Neural progenitor cell (in vitro differentiated cells): ENCODE results near the gene TAX1BP1. TPM values are rescaled to one million over a fixed set of nuclear protein-coding genes. Genes with fewer than 3 reads are reported as not detected.

Source experiments
- DNase-seq: peaks from one replicate; pipeline ENCODE4 v3.0.0-alpha.2; 2016; ENCODE audit warnings: low spot score
- H2AFZ ChIP-seq: fragments of 200-600 bp; sonication (generic); replicated peaks from 2 replicates; pipeline ENCODE4 v1.6.1; 2016; ENCODE audit warnings: antibody characterized with exemption
- H3F3A ChIP-seq: fragments of 200-600 bp; sonication (generic); 2 replicates; pipeline ENCODE4 v1.6.1; 2016; ENCODE audit warnings: antibody characterized with exemption, low read depth
- H3K27ac ChIP-seq: fragments of 200-600 bp; sonication (generic); 2 replicates; pipeline ENCODE4 v1.5.1; 2016; ENCODE audit warnings: mild to moderate bottlenecking
- H3K27me3 ChIP-seq: fragments of 200-600 bp; sonication (generic); 2 replicates; pipeline ENCODE4 v1.6.1; 2016; ENCODE audit warnings: mild to moderate bottlenecking, moderate library complexity
- H3K36me3 ChIP-seq: fragments of 200-600 bp; sonication (generic); 2 replicates; pipeline ENCODE4 v1.5.1; 2016
- H3K4me1 ChIP-seq: fragments of 200-600 bp; sonication (generic); 2 replicates; pipeline ENCODE4 v1.6.1; 2016; ENCODE audit warnings: mixed run types
- H3K4me2 ChIP-seq: fragments of 200-600 bp; sonication (generic); 2 replicates; pipeline ENCODE4 v1.6.1; 2016
- H3K4me3 ChIP-seq: fragments of 200-600 bp; sonication (generic); 2 replicates; pipeline ENCODE4 v1.5.1; 2016
- H3K79me2 ChIP-seq: fragments of 200-600 bp; sonication (generic); 2 replicates; pipeline ENCODE4 v1.6.1; 2016; ENCODE audit warnings: low read depth
- H3K9ac ChIP-seq: fragments of 200-600 bp; sonication (generic); 2 replicates; pipeline ENCODE4 v1.6.1; 2016
- H3K9me3 ChIP-seq: fragments of 200-600 bp; sonication (generic); 2 replicates; pipeline ENCODE4 v1.5.1; 2016; ENCODE audit warnings: low read depth
- H4K20me1 ChIP-seq: fragments of 200-600 bp; sonication (generic); 2 replicates; pipeline ENCODE4 v1.6.1; 2016; ENCODE audit warnings: low read depth
- H3K27ac Mint-ChIP-seq: 3 replicates; pipeline ENCODE4 v1.8.0; 2021; ENCODE audit warnings: mixed read lengths
- H3K27me3 Mint-ChIP-seq: 2 replicates; pipeline ENCODE4 v1.8.0; 2022; ENCODE audit warnings: low read depth, mild to moderate bottlenecking, inconsistent platforms, moderate library complexity, mixed read lengths; ENCODE audit not compliant: insufficient read depth
- H3K36me3 Mint-ChIP-seq: 3 replicates; pipeline ENCODE4 v1.8.0; 2021; ENCODE audit warnings: mixed read lengths
- H3K4me1 Mint-ChIP-seq: 3 replicates; pipeline ENCODE4 v1.8.0; 2021; ENCODE audit warnings: mixed read lengths
- H3K4me3 Mint-ChIP-seq: 3 replicates; pipeline ENCODE4 v1.8.0; 2021; ENCODE audit warnings: mild to moderate bottlenecking, moderate library complexity, mixed read lengths
- H3K9me3 Mint-ChIP-seq: 3 replicates; pipeline ENCODE4 v1.8.0; 2020; ENCODE audit warnings: mixed read lengths
- CTCF ChIP-seq: fragments of 200-600 bp; sonication (generic); IDR thresholded peaks from 2 replicates; pipeline ENCODE4 v1.5.1; 2017; ENCODE audit warnings: antibody characterized with exemption, mild to moderate bottlenecking
- EZH2 ChIP-seq: fragments of 200-600 bp; sonication (generic); IDR thresholded peaks from 2 replicates; pipeline ENCODE4 v1.6.1; 2017; ENCODE audit warnings: antibody characterized with exemption, mild to moderate bottlenecking, moderate library complexity
- EZH2phosphoT487 ChIP-seq: fragments of 200-600 bp; sonication (generic); IDR thresholded peaks from 2 replicates; pipeline ENCODE4 v1.6.1; 2017; ENCODE audit warnings: antibody characterized with exemption
- total RNA-seq: library from RNA; depleted of rRNA; stranded (reverse); fragments of >200 nt; gene quantifications from 2 replicates; pipeline ENCODE4 v1.2.3, GENCODE V29; 2015; ENCODE audit warnings: low replicate concordance

TAX1BP1 gene
- total RNA-seq, 1 donor from 2014 or later: 80.0 TPM

- Histone ChIP-seq H3K4me1 (peaks cover 5% of the 10 kb centered on the region), H4K20me1 (no peaks in the 10 kb centered on the region), H3F3A (no peaks in the 10 kb centered on the region), H3K4me3 (no peak overlapping the region), H3K27ac (no peak overlapping the region), H2AFZ (no peak overlapping the region), H3K9ac (no peak overlapping the region), H3K27me3 (no peaks in the 10 kb centered on the region), H3K4me2 (no peak overlapping the region), H3K79me2 (no peaks in the 10 kb centered on the region), H3K9me3 (no peaks in the 10 kb centered on the region), H3K36me3 (no peaks in the 10 kb centered on the region)
- Mint-ChIP-seq H3K9me3 (no peaks in the 10 kb centered on the region), H3K27me3 (peaks cover 2% of the 10 kb centered on the region), H3K36me3 (peaks cover 9% of the 10 kb centered on the region), H3K4me3 (no peak overlapping the region), H3K27ac (no peak overlapping the region), H3K4me1 (peaks cover 4% of the 10 kb centered on the region)
- no peak for TF ChIP-seq EZH2
- TF ChIP-seq EZH2phosphoT487: no peak
- TF ChIP-seq CTCF: no peak
- DNase-seq: no peak
These were observed 94.4 kb downstream of the TAX1BP1 start for GRCh38 chr7:27834179-27834921.

GRCh38 chr7:27835376-27835775 lies 95.4 kb downstream of the TAX1BP1 start:
- Histone ChIP-seq H3K36me3 (no peaks in the 10 kb centered on the region), H3F3A (no peaks in the 10 kb centered on the region), H3K27ac (no peak overlapping the region), H3K4me2 (no peak overlapping the region), H2AFZ (no peak overlapping the region), H3K4me1 (peaks cover 5% of the 10 kb centered on the region), H3K9me3 (no peaks in the 10 kb centered on the region), H3K4me3 (no peak overlapping the region), H3K79me2 (no peaks in the 10 kb centered on the region), H4K20me1 (no peaks in the 10 kb centered on the region), H3K9ac (no peak overlapping the region), H3K27me3 (no peaks in the 10 kb centered on the region)
- peaks cover 4% of the 10 kb centered on the region for H3K4me1 Mint-ChIP-seq
- H3K36me3 Mint-ChIP-seq: peaks cover 9% of the 10 kb centered on the region
- H3K27ac Mint-ChIP-seq: no peak overlapping the region
- H3K4me3 Mint-ChIP-seq: no peak overlapping the region
- no peak for DNase-seq
- H3K9me3 Mint-ChIP-seq: no peaks in the 10 kb centered on the region
- TF ChIP-seq EZH2phosphoT487 (no peak), EZH2 (no peak), CTCF (no peak)
- H3K27me3 Mint-ChIP-seq: peaks cover 2% of the 10 kb centered on the region

GRCh38 chr7:27836536-27836935 lies 96.6 kb downstream of the TAX1BP1 start:
- no peak for DNase-seq
- H4K20me1 ChIP-seq: no peaks in the 10 kb centered on the region
- H3K27ac ChIP-seq: no peak overlapping the region
- no peak overlapping the region for H3K9ac ChIP-seq
- Mint-ChIP-seq H3K4me1 (peaks cover 4% of the 10 kb centered on the region), H3K27ac (no peak overlapping the region), H3K4me3 (no peak overlapping the region), H3K9me3 (no peaks in the 10 kb centered on the region), H3K27me3 (peaks cover 2% of the 10 kb centered on the region), H3K36me3 (peaks cover 9% of the 10 kb centered on the region)
- no peak overlapping the region for H3K4me2 ChIP-seq
- H3K4me3 ChIP-seq: no peak overlapping the region
- peaks cover 8% of the 10 kb centered on the region for H3F3A ChIP-seq
- peaks cover 7% of the 10 kb centered on the region for H3K4me1 ChIP-seq
- TF ChIP-seq EZH2 (no peak), CTCF (no peak), EZH2phosphoT487 (no peak)
- H3K36me3 ChIP-seq: no peaks in the 10 kb centered on the region
- H3K9me3 ChIP-seq: no peaks in the 10 kb centered on the region
- H3K27me3 ChIP-seq: no peaks in the 10 kb centered on the region
- no peak overlapping the region for H2AFZ ChIP-seq
- no peaks in the 10 kb centered on the region for H3K79me2 ChIP-seq
